MCF 10A (cell line): ENCODE measurements around the gene MRPL2. TPM values are rescaled to one million over a fixed set of nuclear protein-coding genes. Genes with fewer than 3 reads are reported as not detected.

Experiments used
- BruUV-seq: library from RNA; stranded (reverse); fragments of 400-500 nt; replicated peaks from 2 replicates; lab custom pipeline; 2021; lab: Mats Ljungman, UMichigan
- CTCF ChIA-PET: fragments of 300-600 bp; sonication (Branson Sonifier 250); formaldehyde crosslinking; extraction: SDS; loops from one replicate; lab custom pipeline; 2021; ENCODE audit warnings: antibody characterized with exemption, inconsistent platforms; lab: Yijun Ruan, JAX
- POLR2A ChIA-PET: fragments of 300-600, 350-650 bp; sonication (Branson Sonifier 250); formaldehyde crosslinking; extraction: SDS; loops from one replicate; lab custom pipeline; 2020; ENCODE audit warnings: antibody characterized with exemption, inconsistent platforms; lab: Yijun Ruan, JAX
- DNase-seq: peaks from one replicate; pipeline ENCODE4 v3.0.0-alpha.2; 2018; ENCODE audit not compliant: unreplicated experiment
- H3K27ac Mint-ChIP-seq: one replicate; pipeline ENCODE4 v1.8.0; 2022; ENCODE audit warnings: mild to moderate bottlenecking, low read depth, mixed read lengths; ENCODE audit not compliant: unreplicated experiment
- H3K27me3 Mint-ChIP-seq: one replicate; pipeline ENCODE4 v1.8.0; 2022; ENCODE audit warnings: mixed read lengths; ENCODE audit not compliant: insufficient read depth, unreplicated experiment
- H3K36me3 Mint-ChIP-seq: one replicate; pipeline ENCODE4 v1.8.0; 2022; ENCODE audit warnings: mild to moderate bottlenecking, moderate library complexity, mixed read lengths; ENCODE audit not compliant: insufficient read depth, unreplicated experiment
- H3K4me1 Mint-ChIP-seq: one replicate; pipeline ENCODE4 v1.8.0; 2022; ENCODE audit warnings: mixed read lengths; ENCODE audit not compliant: insufficient read depth, unreplicated experiment
- H3K4me3 Mint-ChIP-seq: one replicate; pipeline ENCODE4 v1.8.0; 2022; ENCODE audit warnings: mild to moderate bottlenecking, moderate library complexity, mixed read lengths; ENCODE audit not compliant: unreplicated experiment
- H3K9me3 Mint-ChIP-seq: one replicate; pipeline ENCODE4 v1.8.0; 2022; ENCODE audit warnings: mixed read lengths; ENCODE audit not compliant: unreplicated experiment
- intact Hi-C: fragments of 100-400 bp; cut with micrococcal nuclease; formaldehyde crosslinking; loops from 2 replicates; pipeline ENCODE4 v1.14.1; 2022
- total RNA-seq: library from RNA; stranded (reverse); gene quantifications from 2 replicates; pipeline ENCODE4 v1.2.3, GENCODE V29; 2022
- TF ChIP-seq, protein P1 (sequence below): fragments of 200-600 bp; IDR thresholded peaks from one replicate; pipeline ENCODE4 v1.8.0; 2022; ENCODE audit warnings: antibody characterized with exemption, mild to moderate bottlenecking; ENCODE audit not compliant: unreplicated experiment

MRPL2 gene
- total RNA-seq, 1 experiment from 2014 or later: 155 TPM

GRCh38 chr6:43007126-43007525 lies 52.1 kb downstream of the MRPL2 start:
- intact Hi-C loops: no loop called here
- Mint-ChIP-seq H3K27ac (no peak overlapping the region), H3K4me3 (no peak overlapping the region), H3K36me3 (peaks cover 34% of the 10 kb centered on the region), H3K27me3 (no peaks in the 10 kb centered on the region), H3K9me3 (no peaks in the 10 kb centered on the region), H3K4me1 (peaks cover 7% of the 10 kb centered on the region)
- DNase-seq: no peak
- CTCF ChIA-PET: interaction anchor here (0.7 to 1.4 kb wide), 4 partner anchors 11 to 137 kb away, joined by 3 to 6 read pairs (median 3); no protein-coding TSS in a partner anchor
- BruUV-seq: no TSS peak
- TF ChIP-seq, protein P1, sequence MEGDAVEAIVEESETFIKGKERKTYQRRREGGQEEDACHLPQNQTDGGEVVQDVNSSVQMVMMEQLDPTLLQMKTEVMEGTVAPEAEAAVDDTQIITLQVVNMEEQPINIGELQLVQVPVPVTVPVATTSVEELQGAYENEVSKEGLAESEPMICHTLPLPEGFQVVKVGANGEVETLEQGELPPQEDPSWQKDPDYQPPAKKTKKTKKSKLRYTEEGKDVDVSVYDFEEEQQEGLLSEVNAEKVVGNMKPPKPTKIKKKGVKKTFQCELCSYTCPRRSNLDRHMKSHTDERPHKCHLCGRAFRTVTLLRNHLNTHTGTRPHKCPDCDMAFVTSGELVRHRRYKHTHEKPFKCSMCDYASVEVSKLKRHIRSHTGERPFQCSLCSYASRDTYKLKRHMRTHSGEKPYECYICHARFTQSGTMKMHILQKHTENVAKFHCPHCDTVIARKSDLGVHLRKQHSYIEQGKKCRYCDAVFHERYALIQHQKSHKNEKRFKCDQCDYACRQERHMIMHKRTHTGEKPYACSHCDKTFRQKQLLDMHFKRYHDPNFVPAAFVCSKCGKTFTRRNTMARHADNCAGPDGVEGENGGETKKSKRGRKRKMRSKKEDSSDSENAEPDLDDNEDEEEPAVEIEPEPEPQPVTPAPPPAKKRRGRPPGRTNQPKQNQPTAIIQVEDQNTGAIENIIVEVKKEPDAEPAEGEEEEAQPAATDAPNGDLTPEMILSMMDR: no peak
- POLR2A ChIA-PET: interaction anchor here (0.6 to 1.6 kb wide), 3 partner anchors 29 to 543 kb away, joined by 3 to 5 read pairs (median 4); no protein-coding TSS in a partner anchor

- peaks cover 34% of the 10 kb centered on the region for H3K36me3 Mint-ChIP-seq
- POLR2A ChIA-PET: no interaction called here
- peaks cover 5% of the 10 kb centered on the region for H3K4me1 Mint-ChIP-seq
- H3K27ac Mint-ChIP-seq: no peak overlapping the region
- BruUV-seq: no TSS peak
- no peak overlapping the region for H3K4me3 Mint-ChIP-seq
- intact Hi-C loops: no loop called here
- CTCF ChIA-PET: interaction anchor here (0.5 to 1.4 kb wide), 2 partner anchors 10 to 89 kb away, joined by 3 to 6 read pairs; no protein-coding TSS in a partner anchor
- TF ChIP-seq, protein P1: no peak
- no peaks in the 10 kb centered on the region for H3K9me3 Mint-ChIP-seq
- no peak for DNase-seq
- H3K27me3 Mint-ChIP-seq: no peaks in the 10 kb centered on the region
These were observed 53.0 kb downstream of the MRPL2 start for GRCh38 chr6:43006251-43006650.

DNA sequence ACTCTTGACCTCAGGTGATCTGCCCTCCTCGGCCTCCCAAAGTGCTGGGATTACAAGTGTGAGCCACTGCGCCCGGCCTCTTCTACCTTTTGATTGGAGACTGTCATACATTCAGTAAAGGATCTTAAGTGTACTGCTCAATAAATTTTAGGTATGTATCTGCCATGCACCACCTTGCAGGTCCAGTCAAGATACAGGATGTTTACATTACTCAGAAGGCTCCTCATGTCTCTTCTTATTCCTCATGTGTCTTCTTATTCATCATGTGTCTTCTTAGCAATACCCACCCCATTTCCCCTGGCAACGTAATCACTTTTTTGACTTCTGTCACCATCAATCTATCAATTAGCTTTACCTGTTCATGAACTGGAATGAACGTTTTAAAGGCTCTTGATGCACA lies 53.4 kb downstream of the MRPL2 start:
- H3K4me3 Mint-ChIP-seq: no peak overlapping the region
- no TSS peak for BruUV-seq
- ChIA-PET CTCF (interaction anchor here (1.4 kb wide), 1 partner anchor 10 kb away, joined by 6 read pairs; no protein-coding TSS in a partner anchor), POLR2A (interaction anchor here (4.6 kb wide), 1 partner anchor 8 kb away, joined by 30 read pairs; the partner anchor contains the start of genes KLHDC3 and MEA1)
- H3K4me1 Mint-ChIP-seq: peaks cover 5% of the 10 kb centered on the region
- no peak overlapping the region for H3K27ac Mint-ChIP-seq
- TF ChIP-seq, protein P1: no peak
- no peaks in the 10 kb centered on the region for H3K27me3 Mint-ChIP-seq
- H3K9me3 Mint-ChIP-seq: no peaks in the 10 kb centered on the region
- no peak for DNase-seq
- intact Hi-C loops: no loop called here
- peaks cover 34% of the 10 kb centered on the region for H3K36me3 Mint-ChIP-seq

Other genes with a start within 250 kb of the MRPL2 start
- 121 and 123 TPM in 2 replicates for gene RPL7L1, start 179.8 kb downstream of the MRPL2 start, total RNA-seq
- not detected in 2 replicates for gene PTCRA, start 143.4 kb downstream of the MRPL2 start, total RNA-seq
- gene CNPY3, start 130.0 kb downstream of the MRPL2 start, total RNA-seq: 21.9 and 22.5 TPM in 2 replicates
- gene GNMT, start 98.7 kb downstream of the MRPL2 start, total RNA-seq: 0.30 TPM in 1 of 2 replicates, not detected in the other
- 25.8 and 34.0 TPM in 2 replicates for gene PEX6, start 80.3 kb downstream of the MRPL2 start, total RNA-seq
- gene PPP2R5D, start 74.9 kb downstream of the MRPL2 start, total RNA-seq: 16.5 and 17.9 TPM in 2 replicates
- 71.8 and 79.9 TPM in 2 replicates for gene MEA1, start 45.5 kb downstream of the MRPL2 start, total RNA-seq
- 35.6 and 39.2 TPM in 2 replicates for gene KLHDC3, start 45.2 kb downstream of the MRPL2 start, total RNA-seq
- gene RRP36, start 37.8 kb downstream of the MRPL2 start, total RNA-seq: 72.8 and 80.4 TPM in 2 replicates
- gene CUL7, start 5.6 kb downstream of the MRPL2 start, total RNA-seq: 22.7 and 31.4 TPM in 2 replicates
- gene KLC4, start 197 bp upstream of the MRPL2 start, total RNA-seq: 17.5 and 23.4 TPM in 2 replicates
- 42.6 and 48.4 TPM in 2 replicates for gene PTK7, start 16.9 kb upstream of the MRPL2 start, total RNA-seq
- gene SRF, start 111.8 kb upstream of the MRPL2 start, total RNA-seq: 29.7 and 32.1 TPM in 2 replicates
- 39.6 and 42.8 TPM in 2 replicates for gene CUL9, start 122.8 kb upstream of the MRPL2 start, total RNA-seq
- 52.5 and 91.0 TPM in 2 replicates for gene DNPH1, start 170.0 kb upstream of the MRPL2 start, total RNA-seq
- gene TTBK1, start 184.0 kb upstream of the MRPL2 start, total RNA-seq: not detected in 2 replicates
- not detected in 2 replicates for gene SLC22A7, start 238.8 kb upstream of the MRPL2 start, total RNA-seq
- gene CRIP3, start 249.4 kb upstream of the MRPL2 start, total RNA-seq: not detected in 2 replicates